ENCODE data around the gene DCANP1. TPM values are rescaled to one million over a fixed set of nuclear protein-coding genes. Genes with fewer than 3 reads are reported as not detected.

The DCANP1 gene
- polyA plus RNA-seq, 1 donor (not counting 4 experiments of a cell fraction or from before 2014, with no cell fraction given), result not detected

GRCh38 chr5:135446615-135447014 lies 533 bp downstream of the DCANP1 start:
- Histone ChIP-seq H3K9me1 (ENCODE audit: control insufficient read depth, extremely low read depth, insufficient read depth, low read length) (no peaks in the 10 kb centered on the region), H3K27ac (ENCODE audit: control insufficient read depth, insufficient read depth, low read length) (no peak overlapping the region), H4K20me1 (ENCODE audit: control insufficient read depth, extremely low read depth, insufficient read depth, low read length) (no peaks in the 10 kb centered on the region), H3K4me2 (ENCODE audit: control insufficient read depth, extremely low read depth, insufficient read depth, low read depth, low read length) (no peak overlapping the region), H3K9ac (ENCODE audit: control insufficient read depth, extremely low read depth, insufficient read depth, low read length) (no peak overlapping the region), H3K27me3 (ENCODE audit: control insufficient read depth, extremely low read depth, insufficient read depth, low read length) (peaks cover 30% of the 10 kb centered on the region), H3K79me2 (ENCODE audit: control insufficient read depth, insufficient read depth, low read length) (no peaks in the 10 kb centered on the region), H2AFZ (ENCODE audit: control insufficient read depth, low read length) (no peak overlapping the region), H3K9me3 (ENCODE audit: control insufficient read depth, low read depth, low read length) (no peaks in the 10 kb centered on the region), H3K36me3 (ENCODE audit: control insufficient read depth in 2 of 2, extremely low read depth in 1 of 2, insufficient read depth in 2 of 2, low read length in 2 of 2) (no peaks in the 10 kb centered on the region), H3K4me1 (ENCODE audit: control insufficient read depth, extremely low read depth, insufficient read depth, low read length) (no peaks in the 10 kb centered on the region), H3K4me3 (ENCODE audit: control insufficient read depth in 2 of 3, extremely low read depth in 1 of 3, insufficient read depth in 2 of 3, low read depth in 1 of 3, low read length in 3 of 3) (no peak overlapping the region)
- FAIRE-seq (no peak), DNase-seq (ENCODE audit: low read depth, low spot score) (no peak)
- TF ChIP-seq EZH2 (IDR thresholded peaks at IDR 0.05; ENCODE audit: low read length) (no peak), CTCF (optimal IDR thresholded peaks at IDR 0.05 in 1 of 3, IDR thresholded peaks at IDR 0.05 in 1 of 3, conservative IDR thresholded peaks at IDR 0.05 in 1 of 3; ENCODE audit: extremely low read depth in 1 of 3, insufficient read depth in 2 of 3, low read length in 3 of 3) (no peak)
- dilution Hi-C loops (cut with MboI; ENCODE audit: extremely low pct_ligation_motif_present, low sequenced_read_pairs), result no loop called here

- FAIRE-seq (no peak), DNase-seq (ENCODE audit: low read depth, low spot score) (no peak)
- Histone ChIP-seq H3K9ac (ENCODE audit: control insufficient read depth, extremely low read depth, insufficient read depth, low read length) (no peak overlapping the region), H3K27ac (ENCODE audit: control insufficient read depth, insufficient read depth, low read length) (no peak overlapping the region), H3K79me2 (ENCODE audit: control insufficient read depth, insufficient read depth, low read length) (no peaks in the 10 kb centered on the region), H3K27me3 (ENCODE audit: control insufficient read depth, extremely low read depth, insufficient read depth, low read length) (peaks cover 30% of the 10 kb centered on the region), H3K9me3 (ENCODE audit: control insufficient read depth, low read depth, low read length) (no peaks in the 10 kb centered on the region), H4K20me1 (ENCODE audit: control insufficient read depth, extremely low read depth, insufficient read depth, low read length) (no peaks in the 10 kb centered on the region), H3K4me3 (ENCODE audit: control insufficient read depth in 2 of 3, extremely low read depth in 1 of 3, insufficient read depth in 2 of 3, low read depth in 1 of 3, low read length in 3 of 3) (no peak overlapping the region), H3K36me3 (ENCODE audit: control insufficient read depth in 2 of 2, extremely low read depth in 1 of 2, insufficient read depth in 2 of 2, low read length in 2 of 2) (no peaks in the 10 kb centered on the region), H3K4me1 (ENCODE audit: control insufficient read depth, extremely low read depth, insufficient read depth, low read length) (no peaks in the 10 kb centered on the region), H3K9me1 (ENCODE audit: control insufficient read depth, extremely low read depth, insufficient read depth, low read length) (no peaks in the 10 kb centered on the region), H3K4me2 (ENCODE audit: control insufficient read depth, extremely low read depth, insufficient read depth, low read depth, low read length) (no peak overlapping the region), H2AFZ (ENCODE audit: control insufficient read depth, low read length) (no peak overlapping the region)
- no peak for TF ChIP-seq CTCF (optimal IDR thresholded peaks at IDR 0.05 in 1 of 3, IDR thresholded peaks at IDR 0.05 in 1 of 3, conservative IDR thresholded peaks at IDR 0.05 in 1 of 3; ENCODE audit: extremely low read depth in 1 of 3, insufficient read depth in 2 of 3, low read length in 3 of 3)
- no peak for TF ChIP-seq EZH2 (IDR thresholded peaks at IDR 0.05; ENCODE audit: low read length)
- dilution Hi-C loops (cut with MboI; ENCODE audit: extremely low pct_ligation_motif_present, low sequenced_read_pairs), result no loop called here
Measured at GRCh38 chr5:135446206-135446605, 942 bp downstream of the DCANP1 start.

All from keratinocyte (primary cell).